NB4 (cell line): Measurements from ENCODE around the gene AHDC1.
"Not testable (repeated sequence)": the region's sequence is repeated elsewhere in the genome, so short reads cannot be mapped to it uniquely, and the experiment has no call there.

Experiments
- DNase-seq: peaks from one replicate; pipeline ENCODE4 v3.0.0; 2010; ENCODE audit warnings: low read depth
- H3K4me3 ChIP-seq: one replicate; pipeline ENCODE4 v1.5.1; 2011; ENCODE audit warnings: mild to moderate bottlenecking, low read depth, low read length, moderate library complexity
- CTCF ChIP-seq: IDR thresholded peaks from one replicate; pipeline ENCODE4 v1.5.1; 2012; ENCODE audit warnings: low read depth, low read length
- MAX ChIP-seq: IDR thresholded peaks from 2 replicates; pipeline ENCODE4 v1.6.1; 2011; ENCODE audit warnings: low read depth, low read length
- MYC ChIP-seq: IDR thresholded peaks from 2 replicates; pipeline ENCODE4 v1.6.1; 2011; ENCODE audit warnings: low read depth, low read length
- POLR2A ChIP-seq: IDR thresholded peaks from 2 replicates; pipeline ENCODE4 v1.6.1; 2011; ENCODE audit warnings: mild to moderate bottlenecking; ENCODE audit not compliant: insufficient read length; ENCODE audit errors: extremely low read depth

Gene AHDC1

GRCh38 chr1:27628712-27629111 is 24.8 kb upstream of the AHDC1 start:
- no peak overlapping the region for H3K4me3 ChIP-seq
- TF ChIP-seq MYC (no peak), POLR2A (no peak), MAX (no peak), CTCF (no peak)
- DNase-seq, result peak; percentile 36

GRCh38 chr1:27627733-27628132 is 23.8 kb upstream of the AHDC1 start:
- H3K4me3 ChIP-seq, DNase-seq: not testable (repeated sequence)

GRCh38 chr1:27627061-27627460 is 23.1 kb upstream of the AHDC1 start:
- H3K4me3 ChIP-seq, result no peak overlapping the region
- no peak for DNase-seq
- no peak for TF ChIP-seq MAX
- no peak for TF ChIP-seq POLR2A
- TF ChIP-seq MYC, result no peak

- no peak overlapping the region for H3K4me3 ChIP-seq
- no peak for TF ChIP-seq MAX
- no peak for TF ChIP-seq CTCF
- no peak for TF ChIP-seq POLR2A
- TF ChIP-seq MYC, result no peak
- peak; percentile 87 for DNase-seq
Observed at GRCh38 chr1:27626031-27626935, 22.3 kb upstream of the AHDC1 start.

- TF ChIP-seq MAX, result no peak
- TF ChIP-seq POLR2A, result no peak
- TF ChIP-seq MYC, result no peak
- no peak for DNase-seq
- H3K4me3 ChIP-seq, result no peak overlapping the region
Observed at GRCh38 chr1:27624467-27625178, 20.7 kb upstream of the AHDC1 start.

GRCh38 chr1:27623327-27624212 is 19.6 kb upstream of the AHDC1 start:
- H3K4me3 ChIP-seq, result no peak overlapping the region
- DNase-seq, result peak; percentile 70
- TF ChIP-seq CTCF, result no peak
- no peak for TF ChIP-seq POLR2A
- TF ChIP-seq MAX, result 0 out of 2 replicates have a peak, but pooled peaks have one; percentile 30
- 0 out of 2 replicates have a peak, but pooled peaks have one; percentile 13 for TF ChIP-seq MYC

- TF ChIP-seq MAX (no peak), MYC (no peak), CTCF (no peak), POLR2A (no peak)
- H3K4me3 ChIP-seq, result no peak overlapping the region
- no peak for DNase-seq
Observed at GRCh38 chr1:27622828-27623227, 18.9 kb upstream of the AHDC1 start.
